PFSK-1 (cell line): ENCODE results near the gene GDPD1.

ENCODE experiments used
- FOXP2 ChIP-seq: optimal IDR thresholded peaks from 2 replicates; pipeline ENCODE3; 2011; ENCODE audit warnings: borderline replicate concordance, control low read depth, inconsistent platforms; ENCODE audit not compliant: insufficient read depth; ENCODE audit errors: extremely low read length, extremely low read depth
- POLR2AphosphoS5 ChIP-seq: IDR thresholded peaks from 2 replicates; pipeline ENCODE4 v1.6.1; 2012; ENCODE audit warnings: low read depth, mild to moderate bottlenecking, control low read depth, low read length, moderate library complexity
- REST ChIP-seq, 2 experiments: IDR thresholded peaks; 2 replicates each; pipeline versions ENCODE4 v1.6.1 to v1.8.0; 2011 to 2012; ENCODE audit warnings: low read depth in 2 of 2, low read length in 2 of 2, control low read depth in 1 of 2, inconsistent platforms in 1 of 2, mild to moderate bottlenecking in 1 of 2, moderate library complexity in 1 of 2; ENCODE audit not compliant: insufficient read depth in 1 of 2
- SIN3A ChIP-seq: IDR thresholded peaks from 2 replicates; pipeline ENCODE4 v1.6.1; 2012; ENCODE audit warnings: mild to moderate bottlenecking, low read length, moderate library complexity, borderline replicate concordance; ENCODE audit not compliant: insufficient read depth
- TAF1 ChIP-seq: IDR thresholded peaks from 2 replicates; pipeline ENCODE4 v1.6.1; 2012; ENCODE audit warnings: low read length, control low read depth, borderline replicate concordance; ENCODE audit not compliant: insufficient read depth

Gene GDPD1

DNA sequence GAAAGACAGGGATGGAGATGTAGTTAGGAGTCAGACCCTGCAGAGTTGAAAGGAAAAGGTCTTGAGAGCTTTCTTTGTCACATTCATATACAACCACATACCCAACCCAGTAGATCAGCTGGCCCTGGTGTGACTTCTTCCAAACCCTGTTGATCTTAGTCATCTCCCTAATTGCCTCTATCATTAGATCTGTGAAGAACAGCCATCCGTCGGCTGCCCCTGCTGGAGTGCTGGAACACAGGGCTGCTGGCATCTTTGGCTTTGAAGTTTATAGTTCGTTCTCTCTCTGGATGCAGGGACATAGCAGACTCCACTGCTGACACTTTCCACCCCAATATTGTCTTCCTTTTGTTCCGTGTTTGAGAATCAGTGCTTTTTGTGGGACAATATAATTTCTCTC is 20.9 kb upstream of the GDPD1 start:
- TF ChIP-seq POLR2AphosphoS5: no peak

- TF ChIP-seq POLR2AphosphoS5 (no peak), REST (IDR thresholded peaks at IDR 0.05; ENCODE audit: insufficient read depth in 1 of 2, low read depth in 2 of 2, low read length in 2 of 2) (no peak), FOXP2 (no peak), TAF1 (no peak), SIN3A (no peak)
Observed at GRCh38 chr17:59202320-59202719, 18.0 kb upstream of the GDPD1 start.

- TF ChIP-seq REST (IDR thresholded peaks at IDR 0.05; ENCODE audit: insufficient read depth in 1 of 2, low read depth in 2 of 2, low read length in 2 of 2): no peak
- TF ChIP-seq POLR2AphosphoS5: no peak
- no peak for TF ChIP-seq FOXP2
- no peak for TF ChIP-seq SIN3A
- TF ChIP-seq TAF1: no peak
Observed at GRCh38 chr17:59219370-59219769, 941 bp upstream of the GDPD1 start.

DNA sequence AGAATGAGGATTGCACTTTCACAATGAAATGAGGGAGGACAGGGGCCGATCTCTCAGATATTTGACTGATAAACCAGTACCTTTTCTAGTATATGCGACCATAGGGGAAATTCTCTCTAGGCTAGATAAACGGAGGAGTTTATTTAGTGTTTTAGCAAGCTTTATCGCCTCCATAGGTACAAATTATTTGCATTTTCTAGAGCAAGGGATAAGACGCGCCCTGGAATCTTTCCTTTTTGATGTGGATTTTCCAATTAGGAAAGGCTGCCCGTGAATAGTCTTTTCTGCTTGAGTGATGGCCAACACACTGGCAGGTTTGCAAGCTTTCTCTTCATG is 351 bp upstream of the GDPD1 start:
- TF ChIP-seq POLR2AphosphoS5: no peak

GRCh38 chr17:59221159-59221847 is 992 bp downstream of the GDPD1 start:
- TF ChIP-seq TAF1 (no peak), REST (IDR thresholded peaks at IDR 0.05; ENCODE audit: insufficient read depth in 1 of 2, low read depth in 2 of 2, low read length in 2 of 2) (no peak), SIN3A (no peak), POLR2AphosphoS5 (no peak), FOXP2 (no peak)

DNA sequence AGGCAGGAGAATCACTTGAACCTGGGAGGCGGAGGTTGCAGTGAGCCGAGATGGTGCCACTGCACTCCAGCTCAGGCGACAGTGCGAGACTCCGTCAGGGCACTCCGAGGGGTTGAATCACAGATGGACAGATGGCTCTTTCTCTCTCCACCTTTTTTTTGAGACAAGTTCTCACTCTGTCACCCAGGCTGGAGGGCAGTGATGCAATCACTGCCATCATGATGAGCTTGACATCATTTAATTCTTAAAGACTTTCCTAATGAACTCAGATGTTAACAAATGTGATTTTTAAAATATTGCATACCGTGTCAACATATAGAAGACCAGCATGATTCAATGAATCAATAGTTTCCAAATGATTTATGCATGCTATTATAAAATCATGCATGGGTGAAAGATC is 3.5 kb downstream of the GDPD1 start:
- TF ChIP-seq REST (IDR thresholded peaks at IDR 0.05; ENCODE audit: insufficient read depth in 1 of 2, low read depth in 2 of 2, low read length in 2 of 2) (no peak), TAF1 (no peak), POLR2AphosphoS5 (no peak), FOXP2 (no peak), SIN3A (no peak)
